B cell (primary cell): ENCODE results near the gene PDGFRB.

Experiments
- EZH2 ChIP-seq: IDR thresholded peaks from 2 replicates; pipeline ENCODE4 v1.6.1; 2012; ENCODE audit warnings: borderline replicate concordance, low read depth, mild to moderate bottlenecking, moderate library complexity, low read length; ENCODE audit not compliant: insufficient read depth, poor library complexity, severe bottlenecking
- TF ChIP-seq, protein P1 (sequence below): fragments of 200-600 bp; IDR thresholded peaks from one replicate; pipeline ENCODE4 v1.8.0; 2022; ENCODE audit warnings: antibody characterized with exemption, mild to moderate bottlenecking

DNA sequence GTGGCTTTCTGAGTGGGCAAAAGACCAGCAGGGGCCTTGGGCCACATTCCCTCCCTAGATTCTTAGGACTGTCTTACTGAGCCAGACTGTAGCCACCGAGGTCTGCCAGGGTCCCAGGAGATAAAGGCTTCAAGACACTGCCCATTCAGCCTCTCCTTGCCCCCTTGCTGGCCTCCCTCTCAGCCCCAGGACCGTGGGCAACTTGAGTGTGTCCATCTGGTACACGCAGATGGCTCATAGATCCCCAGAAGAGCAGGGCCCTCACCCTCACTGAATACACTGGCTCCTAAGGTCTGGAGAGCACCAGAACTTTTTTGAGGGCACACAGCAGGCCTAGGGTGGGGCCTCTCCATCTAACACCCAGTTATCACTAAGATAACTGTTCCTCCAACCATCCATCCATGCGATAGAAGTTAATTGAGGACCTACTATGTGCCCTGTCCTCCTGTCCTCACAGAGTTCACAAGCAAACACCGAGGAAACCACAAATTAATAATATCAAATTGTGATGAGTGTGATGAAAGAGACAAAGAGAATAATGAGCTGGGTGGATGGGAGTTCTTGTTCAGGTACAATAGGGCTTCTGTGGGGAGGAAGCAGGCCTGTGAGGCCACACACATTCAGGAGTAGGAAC lies 4.9 kb upstream of the PDGFRB start:
- TF ChIP-seq, protein P1, sequence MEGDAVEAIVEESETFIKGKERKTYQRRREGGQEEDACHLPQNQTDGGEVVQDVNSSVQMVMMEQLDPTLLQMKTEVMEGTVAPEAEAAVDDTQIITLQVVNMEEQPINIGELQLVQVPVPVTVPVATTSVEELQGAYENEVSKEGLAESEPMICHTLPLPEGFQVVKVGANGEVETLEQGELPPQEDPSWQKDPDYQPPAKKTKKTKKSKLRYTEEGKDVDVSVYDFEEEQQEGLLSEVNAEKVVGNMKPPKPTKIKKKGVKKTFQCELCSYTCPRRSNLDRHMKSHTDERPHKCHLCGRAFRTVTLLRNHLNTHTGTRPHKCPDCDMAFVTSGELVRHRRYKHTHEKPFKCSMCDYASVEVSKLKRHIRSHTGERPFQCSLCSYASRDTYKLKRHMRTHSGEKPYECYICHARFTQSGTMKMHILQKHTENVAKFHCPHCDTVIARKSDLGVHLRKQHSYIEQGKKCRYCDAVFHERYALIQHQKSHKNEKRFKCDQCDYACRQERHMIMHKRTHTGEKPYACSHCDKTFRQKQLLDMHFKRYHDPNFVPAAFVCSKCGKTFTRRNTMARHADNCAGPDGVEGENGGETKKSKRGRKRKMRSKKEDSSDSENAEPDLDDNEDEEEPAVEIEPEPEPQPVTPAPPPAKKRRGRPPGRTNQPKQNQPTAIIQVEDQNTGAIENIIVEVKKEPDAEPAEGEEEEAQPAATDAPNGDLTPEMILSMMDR: no peak
- no peak for TF ChIP-seq EZH2
